Endometrial microvascular endothelial cells (primary cell): ENCODE results near the gene ANKRD39. TPM values are rescaled to one million over a fixed set of nuclear protein-coding genes. Genes with fewer than 3 reads are reported as not detected.
"Not testable (repeated sequence)": the region's sequence is repeated elsewhere in the genome, so short reads cannot be mapped to it uniquely, and the experiment has no call there.

Source experiments
- in situ Hi-C: cut with HindIII; loops from 2 replicates; pipeline ENCODE4 v1.10.0; 2017; ENCODE audit warnings: low sequenced_read_pairs, low pct_unique_long_range_greater_than_20kb; ENCODE audit errors: inconsistent ontology term
- total RNA-seq: library from RNA; depleted of rRNA; stranded (reverse); fragments of >200 nt; gene quantifications from one replicate; pipeline ENCODE4 v1.2.3, GENCODE V29; 2015; ENCODE audit errors: inconsistent ontology term

Gene ANKRD39
- total RNA-seq, 1 donor from 2014 or later = 13.3 TPM

GRCh38 chr2:96889502-96889901 is 31.7 kb upstream of the ANKRD39 start:
- in situ Hi-C loops = not testable (repeated sequence)

DNA sequence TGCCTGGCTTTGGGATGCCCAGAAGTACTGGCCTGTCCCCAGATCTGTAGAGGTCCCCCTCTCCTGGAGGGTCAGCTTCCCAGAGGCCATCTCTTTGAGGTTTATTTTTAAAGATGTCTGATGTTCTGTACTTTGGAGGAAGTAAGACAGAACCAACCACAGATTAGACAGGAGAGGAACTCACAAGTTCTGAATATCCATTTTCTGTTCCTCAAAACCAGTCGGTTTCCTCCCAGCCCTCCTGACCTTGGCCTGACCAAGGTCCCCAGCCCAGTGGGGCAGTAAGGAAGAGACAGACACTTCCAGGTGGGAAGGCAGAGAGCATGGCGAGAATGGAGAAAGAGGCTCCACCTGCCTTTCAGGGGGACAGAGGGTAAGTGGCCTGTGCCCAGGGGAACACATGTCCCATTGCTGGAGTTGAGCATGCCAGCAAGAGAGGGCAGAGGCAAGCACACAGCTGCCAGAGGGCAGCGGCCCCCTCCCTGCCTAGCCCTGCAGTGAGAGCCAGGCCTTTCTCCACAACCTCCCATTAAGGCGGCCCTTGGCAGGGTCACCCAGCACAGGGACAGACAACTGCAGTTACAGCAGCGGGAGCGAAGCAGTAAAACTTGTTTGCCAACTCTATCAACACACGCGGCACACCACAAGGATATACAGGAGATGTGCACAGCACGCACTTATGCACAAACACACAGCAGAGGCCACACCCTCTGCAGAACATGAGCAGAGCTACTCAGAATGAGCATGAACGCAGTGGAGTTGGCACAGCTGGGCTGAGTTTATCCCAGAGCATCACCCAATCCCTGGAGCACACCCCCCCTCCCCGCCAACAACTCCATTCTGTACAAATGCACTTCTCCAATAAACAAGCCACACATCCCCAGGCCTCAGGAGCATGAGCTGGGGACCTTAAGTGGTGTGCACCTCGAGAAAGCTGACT is 30.5 kb upstream of the ANKRD39 start:
- in situ Hi-C loops = no loop called here

DNA sequence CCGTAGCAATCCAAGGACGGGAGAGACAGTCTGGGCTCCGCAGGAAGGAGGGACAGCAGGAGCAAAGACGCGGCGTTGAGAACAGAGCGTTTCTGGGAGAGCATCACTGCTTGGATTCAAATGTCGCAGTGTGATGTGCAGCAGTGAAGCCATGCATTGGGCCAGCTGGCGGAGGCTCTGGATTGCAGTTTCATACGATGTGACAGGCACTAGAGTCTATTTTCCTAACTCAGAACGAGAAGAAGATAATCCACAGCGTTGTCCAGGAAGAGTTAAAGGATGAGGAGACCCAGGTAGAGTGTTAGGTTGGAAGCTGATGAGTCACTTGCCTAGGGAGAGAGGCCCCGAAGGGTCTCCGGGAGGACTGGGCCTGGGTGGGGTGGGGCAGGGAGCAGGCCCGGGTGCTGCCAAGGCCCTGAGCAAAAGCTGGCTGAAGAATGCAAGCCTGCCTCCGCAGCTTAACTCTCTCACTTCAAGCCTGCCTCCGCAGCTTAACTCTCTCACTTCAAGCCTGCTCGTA is 29.7 kb upstream of the ANKRD39 start:
- in situ Hi-C loops = no loop called here

- in situ Hi-C loops = no loop called here
These were observed 27.9 kb upstream of the ANKRD39 start for GRCh38 chr2:96885432-96886347.

DNA sequence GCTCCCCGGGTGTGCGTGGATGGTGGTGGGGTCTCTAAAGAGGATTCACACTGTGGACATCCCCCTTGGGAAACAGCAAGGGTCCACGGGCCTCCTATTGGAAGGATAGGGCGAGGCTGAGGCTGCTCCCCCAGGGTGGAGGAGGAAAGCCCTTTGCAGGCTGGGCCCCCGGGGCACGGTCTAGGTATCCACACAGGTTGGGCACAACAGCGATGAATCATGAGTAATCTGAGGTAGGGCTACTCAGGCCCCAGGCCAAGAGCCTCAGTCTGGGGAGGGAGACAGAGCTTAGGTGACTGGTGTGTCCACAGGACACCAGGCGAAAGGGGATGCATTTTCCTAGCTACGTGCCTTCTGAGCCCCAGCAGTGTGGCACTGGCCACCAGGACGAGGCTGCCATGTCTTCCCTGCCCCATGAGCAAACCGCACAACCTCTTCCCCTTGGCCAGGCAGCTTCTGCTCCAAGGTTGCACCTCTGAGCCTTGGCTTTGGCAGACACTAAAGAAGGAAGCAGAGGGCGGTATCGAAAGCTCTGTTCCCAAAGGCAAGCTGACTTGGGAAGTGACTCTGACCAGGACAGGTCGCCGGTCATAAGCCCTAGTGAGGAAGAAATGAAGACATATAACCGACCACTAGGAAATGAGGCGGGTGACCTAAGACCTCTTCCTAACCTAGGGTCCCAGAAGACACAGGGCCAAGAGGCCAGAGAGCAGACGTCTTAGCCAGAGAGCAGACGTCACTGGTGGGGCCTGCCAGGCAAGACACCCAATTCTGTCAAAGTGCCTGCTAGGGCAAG is 26.7 kb upstream of the ANKRD39 start:
- in situ Hi-C loops = no loop called here

DNA sequence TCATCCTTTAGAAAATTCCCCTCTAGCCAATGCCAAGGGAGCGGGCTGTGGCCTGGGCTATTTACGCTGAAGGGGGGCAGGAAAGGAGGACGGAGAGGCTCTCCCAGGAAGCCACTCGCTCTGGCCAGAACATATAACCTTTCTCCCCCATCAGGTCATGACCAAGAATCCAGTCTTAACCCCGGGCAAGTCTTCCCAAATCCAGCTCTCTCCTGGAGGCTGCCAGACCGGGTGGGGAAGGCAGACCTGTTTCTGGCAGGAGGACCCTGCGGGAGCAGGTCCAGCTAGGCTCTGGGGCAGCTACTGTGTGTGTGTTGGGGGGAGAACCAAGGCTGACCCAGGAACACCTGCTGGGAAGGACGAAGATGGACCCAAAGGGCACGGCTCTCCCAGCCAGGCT is 25.5 kb upstream of the ANKRD39 start:
- in situ Hi-C loops = no loop called here

- in situ Hi-C loops = no loop called here
These were observed 25.1 kb upstream of the ANKRD39 start for GRCh38 chr2:96882906-96883305.

DNA sequence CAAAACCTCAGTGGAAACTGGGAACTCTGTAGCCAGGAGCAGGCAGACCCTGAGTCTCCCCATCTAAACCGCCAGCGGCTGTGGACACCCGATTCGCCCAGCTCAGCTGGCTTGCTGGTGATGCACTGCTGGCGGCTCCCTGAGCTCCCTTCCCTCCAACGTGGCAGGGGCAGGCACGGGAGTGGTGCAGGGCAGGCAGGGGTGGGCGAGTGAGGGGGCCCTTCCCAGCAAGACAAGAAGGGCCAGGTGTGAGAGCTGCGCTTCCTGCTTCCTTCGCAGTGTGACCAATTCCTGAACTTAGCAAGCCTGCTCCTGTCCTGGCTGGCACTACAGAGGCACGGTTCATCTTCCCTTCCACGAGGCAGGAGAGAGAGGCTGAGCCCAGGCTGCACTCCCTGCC is 24.4 kb upstream of the ANKRD39 start:
- in situ Hi-C loops = no loop called here

DNA sequence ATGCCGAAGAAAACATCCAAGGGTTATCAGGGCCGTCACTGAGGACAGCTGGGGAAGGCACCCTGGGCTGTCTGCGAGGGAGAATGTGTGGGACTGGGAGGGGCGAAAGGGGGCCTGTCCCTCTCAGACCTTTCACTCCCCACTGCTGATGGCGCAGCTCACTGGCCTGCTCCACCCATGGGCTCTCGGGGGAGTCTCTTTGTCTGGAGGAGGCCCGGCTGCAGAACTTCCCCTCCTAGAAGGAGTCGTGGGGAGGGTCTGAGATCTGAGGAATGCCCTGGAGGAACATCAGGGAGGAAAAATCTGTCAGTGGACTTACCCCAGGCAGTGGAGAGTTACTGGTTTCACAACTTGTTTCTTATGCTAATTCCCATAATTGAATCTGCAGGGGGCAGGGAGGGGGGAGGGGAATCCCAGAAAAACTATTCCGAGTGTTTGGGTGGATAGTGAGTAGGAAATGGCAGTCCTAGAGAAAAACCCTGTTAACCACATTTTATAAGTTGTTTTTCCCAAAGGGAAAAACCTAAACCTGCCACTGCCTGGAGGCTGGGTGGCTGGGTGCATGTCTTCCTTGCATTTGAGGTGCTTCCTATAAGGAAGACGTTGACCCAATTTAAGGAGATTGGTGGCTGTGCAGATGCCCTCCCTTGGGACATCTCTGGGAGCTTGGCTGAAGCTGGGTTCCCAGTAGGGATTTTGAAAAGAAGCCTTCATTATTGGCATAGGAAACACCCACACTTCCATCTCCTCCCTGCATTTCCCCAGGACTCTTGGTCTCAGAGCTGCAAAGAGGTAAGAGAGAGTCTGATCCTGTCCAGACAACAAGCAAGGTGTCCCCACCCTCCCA is 23.8 kb upstream of the ANKRD39 start:
- in situ Hi-C loops = no loop called here

DNA sequence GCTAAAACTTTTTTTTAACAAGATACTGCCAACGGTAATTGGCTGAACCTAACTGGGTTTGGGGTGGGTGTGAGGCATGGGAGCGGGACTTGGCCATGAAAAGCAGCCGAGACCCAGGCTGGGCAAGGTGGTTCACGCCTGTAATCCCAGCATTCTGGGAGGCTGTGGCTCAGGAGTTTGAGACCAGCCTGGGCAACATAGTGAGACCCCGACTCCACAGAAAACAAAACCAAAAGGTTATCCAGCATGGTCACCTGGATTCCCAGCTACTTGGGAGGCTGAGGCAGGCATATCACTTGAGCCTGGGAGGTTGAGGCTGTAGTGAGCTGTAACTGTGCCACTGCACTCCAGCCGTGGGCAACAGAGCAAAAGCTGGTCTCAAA is 23.1 kb upstream of the ANKRD39 start:
- in situ Hi-C loops = no loop called here

- in situ Hi-C loops = no loop called here
These were observed 21.8 kb upstream of the ANKRD39 start for GRCh38 chr2:96879545-96880040.

- in situ Hi-C loops = no loop called here
These were observed 21.2 kb upstream of the ANKRD39 start for GRCh38 chr2:96878796-96879544.

DNA sequence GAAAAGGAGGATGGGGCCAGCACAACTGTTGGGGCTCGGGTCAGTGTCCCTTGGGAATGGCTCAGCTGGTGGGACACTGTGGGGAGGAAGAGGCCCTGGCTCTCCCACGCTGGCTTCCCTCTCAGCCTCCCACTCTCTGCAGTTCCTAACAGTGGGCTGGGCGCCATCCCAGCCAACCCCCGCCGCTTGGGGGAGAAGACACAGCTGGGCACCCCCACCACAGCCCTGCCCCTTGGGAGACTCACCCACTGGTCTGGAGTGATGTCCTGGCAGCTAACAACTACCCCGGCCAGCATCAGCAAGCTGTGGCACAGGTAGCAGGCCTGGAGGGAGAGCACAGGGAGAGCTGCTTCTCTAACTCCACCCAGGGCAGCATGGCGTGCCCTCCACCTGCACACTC is 20.4 kb upstream of the ANKRD39 start:
- in situ Hi-C loops = no loop called here

GRCh38 chr2:96877631-96878092 is 19.8 kb upstream of the ANKRD39 start:
- in situ Hi-C loops = no loop called here

DNA sequence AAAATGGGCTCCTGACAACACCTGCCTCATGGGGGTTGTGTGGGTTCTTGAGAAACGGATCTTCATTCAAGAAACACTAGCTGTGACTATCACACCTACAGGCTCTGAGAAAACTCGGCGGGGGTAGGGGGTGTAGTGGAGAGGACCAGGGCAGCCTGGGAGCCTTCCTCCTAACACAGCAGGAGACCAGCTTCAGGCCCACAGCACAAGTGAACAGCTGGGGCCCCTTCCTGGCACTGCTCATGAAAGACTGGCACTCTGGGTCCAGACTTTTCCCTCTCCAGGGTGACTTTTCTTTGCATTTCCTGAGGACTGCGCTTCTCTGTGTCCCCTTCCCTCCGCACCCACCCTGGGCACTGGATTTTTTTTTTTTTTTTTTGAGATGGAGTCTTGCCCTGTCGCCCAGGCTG is 19.2 kb upstream of the ANKRD39 start:
- in situ Hi-C loops = no loop called here

GRCh38 chr2:96876269-96877041 is 18.6 kb upstream of the ANKRD39 start:
- in situ Hi-C loops = no loop called here
